Fibroblast of the aortic adventitia (primary cell): ENCODE data around the gene TLR6. TPM values are rescaled to one million over a fixed set of nuclear protein-coding genes. Genes with fewer than 3 reads are reported as not detected.

Source experiments
- DNase-seq: peaks from one replicate; pipeline ENCODE4 v3.0.0-alpha.2; 2010; ENCODE audit warnings: low read depth
- H3K4me3 ChIP-seq: 2 replicates; pipeline ENCODE4 v1.5.1; 2011; ENCODE audit warnings: low read depth, mild to moderate bottlenecking, control low read depth, low read length, moderate library complexity
- CTCF ChIP-seq: IDR thresholded peaks from 2 replicates; pipeline ENCODE4 v1.5.1; 2011; ENCODE audit warnings: mild to moderate bottlenecking, low read length, control low read depth, inconsistent platforms; ENCODE audit not compliant: insufficient read depth
- total RNA-seq: library from RNA; depleted of rRNA; stranded (reverse); fragments of >200 nt; gene quantifications from 2 replicates; pipeline ENCODE4 v1.2.3, GENCODE V29; 2012; ENCODE audit warnings: low replicate concordance

TLR6 gene
- total RNA-seq, 1 donor, result 5.0 TPM

DNA sequence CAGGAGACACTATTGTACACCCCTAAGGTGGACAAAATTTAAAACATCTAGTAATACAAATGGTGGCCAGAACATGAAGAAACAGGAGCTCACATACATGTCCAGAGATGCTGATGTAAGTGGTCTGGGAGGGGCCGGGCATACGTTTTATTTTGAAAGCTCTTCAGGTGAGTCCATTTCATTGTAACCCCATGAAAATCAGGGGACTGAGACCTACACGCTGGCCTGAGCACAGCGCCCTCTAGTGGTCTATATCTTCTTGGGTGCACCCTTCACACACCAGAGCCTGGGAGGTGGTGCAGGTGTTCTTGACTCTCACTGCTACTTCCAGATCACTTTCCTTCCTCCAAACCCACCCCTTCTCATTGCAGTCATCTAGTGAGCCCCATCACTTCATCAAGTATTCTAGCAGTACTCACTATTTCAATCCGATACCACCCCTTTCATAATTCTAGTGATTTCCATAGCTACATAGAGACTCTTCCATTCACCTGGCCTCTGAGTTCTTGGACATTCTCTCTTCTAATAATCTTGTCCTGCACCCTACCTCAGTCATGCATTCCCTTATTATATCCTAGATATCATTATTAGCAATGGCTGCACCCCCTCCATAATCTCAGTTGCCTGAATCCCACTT, 4.3 kb upstream of the TLR6 start:
- peak; percentile 20 for DNase-seq
- peak; percentile 71 for TF ChIP-seq CTCF
- no peak overlapping the region for H3K4me3 ChIP-seq

DNA sequence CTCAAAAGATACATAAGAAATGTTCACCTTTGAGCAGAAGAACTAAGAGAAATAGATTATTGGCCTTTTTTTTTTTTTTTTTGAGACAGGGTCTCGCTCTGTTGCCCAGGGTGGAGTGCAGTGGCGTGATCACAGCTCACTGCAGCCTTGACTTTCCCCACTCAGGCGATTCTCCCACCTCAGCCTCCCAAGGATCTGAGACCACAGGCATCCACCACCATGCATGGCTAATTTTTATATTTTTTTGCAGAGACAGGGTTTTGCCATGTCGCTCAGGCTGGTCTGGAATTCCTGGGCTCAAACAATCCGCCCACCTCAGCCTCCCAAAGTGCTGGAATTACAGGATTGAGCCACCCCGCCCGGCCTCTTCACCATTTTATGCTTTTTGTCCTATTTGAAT, 2.9 kb upstream of the TLR6 start:
- no peak for DNase-seq
- no peak overlapping the region for H3K4me3 ChIP-seq
- TF ChIP-seq CTCF, result no peak

DNA sequence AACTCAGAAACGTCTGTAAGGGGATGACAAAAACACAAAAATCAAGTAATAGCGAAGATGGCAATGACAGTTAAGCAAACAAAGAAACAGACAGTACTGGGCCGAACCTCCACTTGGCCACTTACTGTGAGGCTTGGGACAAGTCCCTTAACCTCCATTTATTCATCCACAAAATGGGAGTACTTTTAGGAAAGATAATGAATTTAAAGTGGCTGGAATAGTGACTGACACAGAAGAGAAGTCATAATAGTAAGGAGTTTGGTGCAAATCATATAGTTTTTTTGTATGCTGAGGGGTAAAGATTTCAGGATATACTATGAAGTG, 1.4 kb upstream of the TLR6 start:
- DNase-seq, result no peak
- no peak for TF ChIP-seq CTCF
- H3K4me3 ChIP-seq, result no peak overlapping the region

DNA sequence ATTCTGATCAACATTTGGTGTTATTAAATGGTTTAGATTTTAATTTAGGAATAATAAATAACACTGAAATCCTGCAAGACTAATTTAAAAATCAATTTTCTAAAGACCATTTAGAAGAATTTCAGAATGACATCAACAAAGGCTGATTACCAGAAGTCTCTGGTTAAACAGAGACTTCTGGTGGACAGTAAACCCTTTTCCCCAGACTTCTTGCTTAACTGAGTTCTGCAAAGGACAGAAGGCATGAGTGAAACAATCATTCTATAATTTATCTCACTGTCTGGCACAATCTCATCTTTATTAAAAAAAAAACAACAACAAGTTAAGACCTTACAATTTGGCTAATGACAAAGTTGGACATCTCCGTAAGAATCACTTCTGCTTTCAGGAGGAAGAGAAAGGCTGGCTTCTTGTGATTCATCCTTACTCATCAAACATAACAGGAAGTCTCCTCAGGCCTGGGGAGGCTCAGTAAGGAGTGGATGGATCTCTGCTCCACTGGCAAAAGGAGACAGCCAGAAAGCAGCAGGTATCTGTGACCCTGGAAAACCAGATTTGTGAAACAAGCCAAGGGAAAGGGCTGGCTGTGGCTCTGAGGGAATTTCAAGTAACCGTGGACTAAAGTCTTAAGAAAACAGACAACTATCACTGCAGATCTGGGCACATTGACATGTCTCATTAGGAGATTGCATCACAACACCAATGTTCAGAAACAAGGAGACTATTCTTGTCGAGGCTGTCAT, 908 bp upstream of the TLR6 start:
- peak; percentile 86 for DNase-seq
- H3K4me3 ChIP-seq, result peak overlapping the region; percentile 29
- no peak for TF ChIP-seq CTCF

DNA sequence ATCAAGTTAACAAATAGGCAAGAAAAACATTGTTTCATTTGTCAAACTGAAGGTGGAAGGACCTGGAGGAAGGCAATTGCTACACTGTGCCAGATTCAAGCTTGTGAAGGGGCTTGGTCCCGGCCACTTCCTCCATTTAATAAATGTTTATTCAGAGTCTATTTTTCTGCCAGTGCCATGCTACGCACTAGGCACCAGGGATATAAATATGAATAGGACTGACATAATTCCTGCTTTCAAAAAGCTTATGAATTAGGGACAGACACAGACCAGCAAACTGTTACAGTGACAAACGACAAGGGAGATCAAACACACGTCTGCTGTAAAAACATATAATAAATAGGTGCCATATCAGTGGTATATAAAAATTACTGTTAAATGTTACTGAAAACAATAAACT, 571 bp downstream of the TLR6 start:
- TF ChIP-seq CTCF, result no peak
- no peak overlapping the region for H3K4me3 ChIP-seq
- no peak for DNase-seq

DNA sequence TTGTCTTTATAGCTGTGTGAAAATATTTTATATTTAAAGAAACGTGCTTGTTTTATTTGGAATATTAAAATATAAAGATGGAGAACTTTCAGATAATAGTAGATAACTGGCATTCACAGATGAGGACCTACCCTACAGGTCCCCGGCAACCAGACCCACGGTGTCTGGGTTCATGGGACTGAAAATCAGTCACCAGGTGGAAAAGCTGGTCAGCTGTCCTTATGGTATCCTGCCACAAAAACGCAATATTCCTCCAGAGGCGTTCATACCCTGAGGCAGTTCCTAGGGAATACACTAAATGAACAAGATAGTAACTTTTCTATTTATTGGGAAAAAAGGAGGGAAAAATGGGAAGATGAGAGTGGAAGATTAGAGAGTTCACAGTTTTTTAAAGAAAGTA, 1.2 kb downstream of the TLR6 start:
- no peak for DNase-seq
- no peak for TF ChIP-seq CTCF
- H3K4me3 ChIP-seq, result no peak overlapping the region
